Heart right ventricle (tissue), 16 donors: ENCODE measurements around the gene TRIM44. TPM values are rescaled to one million over a fixed set of nuclear protein-coding genes. Genes with fewer than 3 reads are reported as not detected.

Source experiments
- ATAC-seq, 8 donors: fragments of 200-7000 bp; cut with Tn5 transposase; one replicate each; pipeline ENCODE4 v1.9.1; 2020; ENCODE audit warnings: mild to moderate bottlenecking in 8 of 8, moderate library complexity in 8 of 8, moderate number of reproducible peaks in 1 of 8
- DNase-seq, 2 donors: peaks; one replicate each; pipeline ENCODE4 v3.0.0-alpha.2; 2020
- H3K27ac ChIP-seq, 10 donors: fragments of 200-600 bp; sonication (generic) in 2 of 10; one replicate each; pipeline versions ENCODE4 v1.5.0 to v1.8.0; 2020 to 2022; ENCODE audit warnings: mild to moderate bottlenecking in 3 of 10
- H3K27me3 ChIP-seq, 7 donors: fragments of 200-600 bp; one replicate each; pipeline ENCODE4 v1.8.0; 2021 to 2022; ENCODE audit warnings: mild to moderate bottlenecking in 2 of 7
- H3K36me3 ChIP-seq, 9 donors: fragments of 200-600 bp; sonication (generic) in 1 of 9; one replicate each; pipeline versions ENCODE4 v1.5.0 to v1.8.0; 2020 to 2022; ENCODE audit warnings: mild to moderate bottlenecking in 2 of 9
- H3K4me1 ChIP-seq, 9 donors: fragments of 200-600 bp; sonication (generic) in 1 of 9; one replicate each; pipeline versions ENCODE4 v1.5.0 to v1.8.0; 2020 to 2022; ENCODE audit warnings: mild to moderate bottlenecking in 4 of 9
- H3K4me3 ChIP-seq, 10 donors: fragments of 200-600 bp; sonication (generic) in 2 of 10; one replicate each; pipeline versions ENCODE4 v1.5.0 to v1.8.0; 2020 to 2022; ENCODE audit warnings: mild to moderate bottlenecking in 7 of 10, moderate library complexity in 2 of 10
- H3K9me3 ChIP-seq, 11 donors: fragments of 200-600 bp in 10 of 11; sonication (generic) in 2 of 11; one replicate each; pipeline versions ENCODE4 v1.5.0 to v1.8.0; 2013 to 2022; ENCODE audit warnings: mild to moderate bottlenecking in 2 of 11, control low read depth in 1 of 11, moderate library complexity in 1 of 11
- WGBS, 2 donors: extraction: QIAGEN DNeasy Blood & Tissue Kit; methylation state at CpG; one replicate each; pipeline ENCODE4 v1.1.7; 2013; ENCODE audit warnings: inconsistent platforms in 1 of 2; 5-methylcytosine and 5-hydroxymethylcytosine counted together
- intact Hi-C, 10 donors: fragments of 100-400 bp; cut with DNase I; formaldehyde crosslinking; loops; one replicate each; pipeline versions ENCODE4 v1.11.1 to v1.14.2; 2022
- polyA plus RNA-seq, 2 donors: library from polyadenylated mRNA; stranded (reverse); fragments of 200-250 nt; gene quantifications; one replicate each; pipeline ENCODE4 v1.2.3, GENCODE V29; 2013
- total RNA-seq, 10 donors: library from RNA; stranded (reverse); fragmentation: NEBNext Ultra II Directional in 3 of 10; extraction: Animal tissue kit (Norgen Biotek cat#: 25700) in 3 of 10; gene quantifications; one replicate each; pipeline versions ENCODE4 v1.2.1 to v1.2.4, GENCODE V29; 2021 to 2023
- TF ChIP-seq, protein P1 (sequence below), 9 donors: fragments of 200-600 bp; sonication (generic) in 2 of 9; IDR thresholded peaks; one replicate each; pipeline versions ENCODE4 v1.5.0 to v1.8.0; 2021 to 2022; ENCODE audit warnings: antibody characterized with exemption in 9 of 9, mild to moderate bottlenecking in 5 of 9, moderate library complexity in 1 of 9
- donor health status: Arrhythmogenic right ventricular cardiomyopathy.
- donor health status: ischemic (EF 13 %, LVEDD 7.1; RV severe dilation, severe dysfunction).
- donor health status: healthy with polysubstance abuse.
- donor health status: DM: no; HTN: yes; CAD: no.
- donor health status: DM: no; HTN: no; CAD: no.
- donor health status: ischemic (EF 25% LVEDD 6.9; RV normal size, moderate dysfunction).
- donor health status: ischemic (EF 25% LVEDD 5.7; RV mildly dilated, moderate dysfunction).
- donor health status: healthy.
- donor health status: DM: yes; HTN: yes; CAD: no.
- donor health status: Ischemic cardiomyopathy.
- donor health status: ischemic (EF 35%, LVEDD 5.7; RV mildly dilated, moderate dysfunction).
- donor health status: nonischemic (EF 11% LVEDD 7.7; RV severe dilation, severe dysfunction).
- donor health status: DM: yes; HTN: yes; CAD: no.
- donor health status: PGD.
- donor health status: ischemic (EF 29% LVEDD 5.4; RV normal size, mild dysfunction).
- donor health status: nonischemic (EF 23%, LVEDD 6.1; RV moderate dilation, normal function).

Gene TRIM44
- total and polyA plus RNA-seq, 12 donors, result 6.4 to 59.2 (median 44.5) TPM

DNA sequence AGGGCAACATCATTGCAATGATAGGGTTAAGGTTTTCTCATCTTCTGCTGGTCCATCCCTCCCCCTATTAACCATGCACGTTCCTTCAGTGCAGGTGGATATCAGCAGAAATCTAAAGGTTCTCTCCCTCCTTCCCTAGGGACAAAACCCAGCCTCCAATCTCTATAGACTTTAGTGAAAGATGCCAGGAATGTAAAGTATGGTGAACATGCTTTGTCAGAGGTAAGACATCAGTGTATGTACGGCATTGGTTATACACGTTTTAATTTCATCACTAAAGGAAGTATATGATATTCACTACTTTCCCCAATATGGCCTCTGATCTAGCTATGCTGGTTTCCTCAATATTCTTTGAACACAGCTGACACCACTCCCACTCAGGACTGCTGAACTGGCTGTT lies 200.1 kb downstream of the TRIM44 start:
- DNase-seq (no peak), ATAC-seq (no peak)
- Histone ChIP-seq H3K4me3 (no peak overlapping the region), H3K9me3 (peaks cover 0 to 11% (median 3%) of the 10 kb centered on the region in 11 donors), H3K27me3 (no peaks in the 10 kb centered on the region), H3K4me1 (no peaks in the 10 kb centered on the region), H3K27ac (no peak overlapping the region), H3K36me3 (no peaks in the 10 kb centered on the region)
- TF ChIP-seq, protein P1, sequence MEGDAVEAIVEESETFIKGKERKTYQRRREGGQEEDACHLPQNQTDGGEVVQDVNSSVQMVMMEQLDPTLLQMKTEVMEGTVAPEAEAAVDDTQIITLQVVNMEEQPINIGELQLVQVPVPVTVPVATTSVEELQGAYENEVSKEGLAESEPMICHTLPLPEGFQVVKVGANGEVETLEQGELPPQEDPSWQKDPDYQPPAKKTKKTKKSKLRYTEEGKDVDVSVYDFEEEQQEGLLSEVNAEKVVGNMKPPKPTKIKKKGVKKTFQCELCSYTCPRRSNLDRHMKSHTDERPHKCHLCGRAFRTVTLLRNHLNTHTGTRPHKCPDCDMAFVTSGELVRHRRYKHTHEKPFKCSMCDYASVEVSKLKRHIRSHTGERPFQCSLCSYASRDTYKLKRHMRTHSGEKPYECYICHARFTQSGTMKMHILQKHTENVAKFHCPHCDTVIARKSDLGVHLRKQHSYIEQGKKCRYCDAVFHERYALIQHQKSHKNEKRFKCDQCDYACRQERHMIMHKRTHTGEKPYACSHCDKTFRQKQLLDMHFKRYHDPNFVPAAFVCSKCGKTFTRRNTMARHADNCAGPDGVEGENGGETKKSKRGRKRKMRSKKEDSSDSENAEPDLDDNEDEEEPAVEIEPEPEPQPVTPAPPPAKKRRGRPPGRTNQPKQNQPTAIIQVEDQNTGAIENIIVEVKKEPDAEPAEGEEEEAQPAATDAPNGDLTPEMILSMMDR (IDR thresholded peaks at IDR 0.05), result no peak
- 54 to 61% methylated on average over 3 of the region's 3 CpGs for WGBS, 2 donors
- intact Hi-C loops, result no loop called here

DNA sequence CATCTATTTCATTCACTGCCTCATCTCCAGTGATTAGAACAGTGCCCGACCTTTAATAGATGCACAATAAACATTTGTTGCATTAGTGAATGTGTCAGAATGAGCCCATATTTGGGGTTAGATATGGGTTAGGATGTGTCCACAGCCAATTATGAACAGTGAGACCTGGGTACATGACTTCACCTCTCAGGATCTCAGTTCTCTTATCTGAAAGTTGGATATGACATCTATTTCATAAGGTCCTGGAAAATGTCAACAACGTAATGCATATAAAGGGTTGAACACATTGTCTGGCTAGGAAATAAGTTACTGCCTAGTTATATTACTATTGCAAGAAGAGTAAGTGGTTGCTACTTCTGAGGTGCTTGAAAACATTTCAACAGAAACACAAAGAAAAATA lies 201.6 kb downstream of the TRIM44 start:
- no peak overlapping the region for H3K27ac ChIP-seq
- WGBS, 2 donors, result 73 to 85% methylated on average over 2 of the region's 2 CpGs
- no peaks in the 10 kb centered on the region for H3K36me3 ChIP-seq
- ATAC-seq, result no peak
- H3K9me3 ChIP-seq, result peaks cover 0 to 26% (median 12%) of the 10 kb centered on the region in 11 donors
- H3K4me1 ChIP-seq, result no peaks in the 10 kb centered on the region
- DNase-seq, result no peak
- intact Hi-C loops, result no loop called here
- no peaks in the 10 kb centered on the region for H3K27me3 ChIP-seq
- no peak overlapping the region for H3K4me3 ChIP-seq
- TF ChIP-seq, protein P1 (IDR thresholded peaks at IDR 0.05), result no peak

DNA sequence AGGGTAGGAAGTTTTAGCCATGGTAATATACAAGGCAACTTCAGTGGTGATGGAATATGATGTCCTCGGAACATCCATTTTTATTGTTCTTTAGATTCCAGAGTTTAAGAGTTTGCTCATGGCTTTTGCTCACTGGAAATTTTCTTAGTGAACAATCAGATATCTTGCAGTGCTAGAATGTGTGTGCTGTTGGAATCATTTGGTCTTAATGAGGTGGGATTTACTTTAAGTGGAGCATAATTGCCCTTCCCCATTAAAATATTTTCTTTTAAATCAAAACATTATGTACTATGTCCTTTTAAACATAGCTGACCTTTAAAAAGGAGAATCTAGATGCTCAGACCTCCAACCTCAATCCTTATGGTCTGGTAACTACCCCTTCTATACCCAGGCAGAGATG lies 204.0 kb downstream of the TRIM44 start:
- no peak for DNase-seq
- H3K36me3 ChIP-seq, result no peaks in the 10 kb centered on the region
- no peaks in the 10 kb centered on the region for H3K4me1 ChIP-seq
- TF ChIP-seq, protein P1 (IDR thresholded peaks at IDR 0.05), result no peak
- no peak for ATAC-seq
- H3K4me3 ChIP-seq, result no peak overlapping the region
- intact Hi-C loops, result no loop called here
- 98 to 100% methylated on average over 1 of the region's 1 CpG for WGBS, 2 donors
- H3K9me3 ChIP-seq, result peaks cover 0 to 36% (median 16%) of the 10 kb centered on the region in 11 donors
- no peaks in the 10 kb centered on the region for H3K27me3 ChIP-seq
- H3K27ac ChIP-seq, result no peak overlapping the region

Other genes with a start within 250 kb of the TRIM44 start
- gene SLC1A2, start 243.2 kb upstream of the TRIM44 start, total RNA-seq, result 10 to 100 TPM in 2 of 10 donors, 1 to 10 TPM in 8; 2.8 to 25.8 (median 3.8) TPM
- gene SLC1A2, start 243.2 kb upstream of the TRIM44 start, polyA plus RNA-seq, result 1 to 10 TPM in 1 of 2 donors, under 1 TPM in 1; 0.29 to 2.3 TPM
- 10 to 100 TPM in 2 of 10 donors, 1 to 10 TPM in 8; 2.7 to 13.8 (median 5.7) TPM for gene PAMR1, start 137.2 kb upstream of the TRIM44 start, total RNA-seq
- 1 to 10 TPM; 3.7 to 5.7 TPM for gene PAMR1, start 137.2 kb upstream of the TRIM44 start, polyA plus RNA-seq
- 1 to 10 TPM in 7 of 10 donors, under 1 TPM in 3; 0.57 to 4.7 (median 1.3) TPM for gene FJX1, start 44.3 kb upstream of the TRIM44 start, total RNA-seq
- gene FJX1, start 44.3 kb upstream of the TRIM44 start, polyA plus RNA-seq, result 1 to 10 TPM; 1.8 to 3.4 TPM